IMR-90 (cell line): ENCODE measurements around the gene CFAP90. TPM values are rescaled to one million over a fixed set of nuclear protein-coding genes. Genes with fewer than 3 reads are reported as not detected.

Experiments used
- ATAC-seq: fragments of 200-7000 bp; cut with Tn5 transposase; 2 replicates; pipeline ENCODE4 v1.9.1; 2020; ENCODE audit warnings: low read depth, mild to moderate bottlenecking, moderate library complexity
- BruUV-seq: library from RNA; stranded (reverse); fragments of 400-500 nt; replicated peaks from 2 replicates; lab custom pipeline; 2021; lab: Mats Ljungman, UMichigan
- CTCF ChIA-PET: fragments of 300-600 bp; formaldehyde crosslinking; extraction: SDS; loops from one replicate; lab custom pipeline; 2021; ENCODE audit warnings: antibody characterized with exemption; lab: Yijun Ruan, JAX
- POLR2A ChIA-PET: fragments of 300-600 bp; sonication (Branson Sonifier 250); formaldehyde crosslinking; loops from one replicate; lab custom pipeline; 2022; ENCODE audit warnings: antibody characterized with exemption; ENCODE audit not compliant: unreplicated experiment; lab: Charles Lee
- DNase-seq: peaks from one replicate; pipeline ENCODE4 v3.0.0; 2013
- H2AFZ ChIP-seq: replicated peaks from 2 replicates; pipeline ENCODE3; 2013; ENCODE audit warnings: low read length, mild to moderate bottlenecking; ENCODE audit not compliant: poor library complexity
- H2AK5ac ChIP-seq: 2 replicates; pipeline ENCODE4 v1.6.1; 2013; ENCODE audit warnings: low read depth, low read length, inconsistent platforms
- H2AK9ac ChIP-seq: replicated peaks from 2 replicates; pipeline ENCODE3; 2013; ENCODE audit warnings: mild to moderate bottlenecking, low read depth, low read length, moderate library complexity; ENCODE audit not compliant: poor library complexity
- H2BK120ac ChIP-seq: 2 replicates; pipeline ENCODE4 v1.6.1; 2013; ENCODE audit warnings: low read depth, low read length, inconsistent platforms
- H2BK15ac ChIP-seq: 3 replicates; pipeline ENCODE4 v1.6.1; 2013; ENCODE audit warnings: low read depth, low read length, inconsistent platforms
- H2BK20ac ChIP-seq: 2 replicates; pipeline ENCODE4 v1.6.1; 2013; ENCODE audit warnings: low read depth, mild to moderate bottlenecking, inconsistent platforms, low read length, moderate library complexity
- H2BK5ac ChIP-seq: 2 replicates; pipeline ENCODE4 v1.6.1; 2013; ENCODE audit warnings: mild to moderate bottlenecking, low read depth, low read length, inconsistent platforms; ENCODE audit not compliant: poor library complexity, severe bottlenecking
- H3K14ac ChIP-seq: replicated peaks from 2 replicates; pipeline ENCODE4 v1.6.1; 2013; ENCODE audit warnings: low read depth, low read length, inconsistent platforms
- H3K18ac ChIP-seq: 2 replicates; pipeline ENCODE4 v1.6.1; 2013; ENCODE audit warnings: low read depth, low read length, control low read depth
- H3K23ac ChIP-seq: 2 replicates; pipeline ENCODE4 v1.6.1; 2013; ENCODE audit warnings: low read depth, low read length, inconsistent platforms
- H3K27ac ChIP-seq: 2 replicates; pipeline ENCODE4 v1.5.1; 2013; ENCODE audit warnings: mild to moderate bottlenecking, control low read depth, low read length; ENCODE audit not compliant: insufficient read depth
- H3K27me3 ChIP-seq: 2 replicates; pipeline ENCODE4 v1.6.1; 2013; ENCODE audit warnings: low read length; ENCODE audit not compliant: control insufficient read depth, insufficient read depth
- H3K36me3 ChIP-seq: 2 replicates; pipeline ENCODE4 v1.6.1; 2013; ENCODE audit warnings: low read length, mixed read lengths; ENCODE audit not compliant: control insufficient read depth, insufficient read depth
- H3K4ac ChIP-seq: 2 replicates; pipeline ENCODE4 v1.6.1; 2013; ENCODE audit warnings: low read depth, low read length, inconsistent platforms
- H3K4me1 ChIP-seq: 2 replicates; pipeline ENCODE4 v1.6.1; 2013; ENCODE audit warnings: low read length, mixed read lengths; ENCODE audit not compliant: control insufficient read depth, insufficient read depth
- H3K4me2 ChIP-seq: 2 replicates; pipeline ENCODE4 v1.6.1; 2013; ENCODE audit warnings: low read depth, mild to moderate bottlenecking, control low read depth, low read length, moderate library complexity
- H3K4me3 ChIP-seq: 2 replicates; pipeline ENCODE4 v1.5.1; 2013; ENCODE audit warnings: low read depth, mild to moderate bottlenecking, control low read depth, low read length, moderate library complexity; ENCODE audit not compliant: insufficient read depth
- H3K56ac ChIP-seq: 2 replicates; pipeline ENCODE4 v1.6.1; 2013; ENCODE audit warnings: low read length, inconsistent platforms; ENCODE audit not compliant: insufficient read depth; ENCODE audit errors: extremely low read depth
- H3K79me1 ChIP-seq, 2 experiments: 2 replicates each; pipeline ENCODE4 v1.6.1; 2013; ENCODE audit warnings: low read length in 2 of 2, inconsistent platforms in 1 of 2, low read depth in 1 of 2
- H3K9ac ChIP-seq: 2 replicates; pipeline ENCODE4 v1.6.1; 2013; ENCODE audit warnings: low read depth, low read length, control low read depth
- H3K9me1 ChIP-seq: 2 replicates; pipeline ENCODE4 v1.6.1; 2013; ENCODE audit warnings: low read length, inconsistent platforms; ENCODE audit not compliant: insufficient read depth
- H3K9me3 ChIP-seq: 2 replicates; pipeline ENCODE4 v1.6.1; 2013; ENCODE audit warnings: low read length; ENCODE audit not compliant: control insufficient read depth, insufficient read depth
- H4K20me1 ChIP-seq: 2 replicates; pipeline ENCODE4 v1.6.1; 2013; ENCODE audit warnings: low read length, inconsistent platforms; ENCODE audit not compliant: insufficient read depth
- H4K5ac ChIP-seq: 2 replicates; pipeline ENCODE4 v1.6.1; 2013; ENCODE audit warnings: mild to moderate bottlenecking, low read depth, low read length, control low read depth
- H4K8ac ChIP-seq, 2 experiments: 2 replicates each; pipeline ENCODE4 v1.6.1; 2013; ENCODE audit warnings: low read depth in 2 of 2, low read length in 2 of 2, control low read depth in 1 of 2, inconsistent platforms in 1 of 2
- H4K91ac ChIP-seq: 2 replicates; pipeline ENCODE4 v1.6.1; 2013; ENCODE audit warnings: low read depth, low read length, inconsistent platforms; ENCODE audit not compliant: insufficient read depth
- BHLHE40 ChIP-seq: fragments of 150-350 bp; IDR thresholded peaks from 2 replicates; pipeline ENCODE4 v1.6.1; 2016; ENCODE audit warnings: mild to moderate bottlenecking, low read depth, low read length
- CEBPB ChIP-seq: IDR thresholded peaks from 2 replicates; pipeline ENCODE4 v1.6.1; 2012; ENCODE audit warnings: low read depth, low read length, improper control_type of control experiment
- CHD1 ChIP-seq: IDR thresholded peaks from 2 replicates; pipeline ENCODE4 v1.6.1; 2012; ENCODE audit warnings: low read depth, low read length, improper control_type of control experiment
- FOS ChIP-seq: fragments of 150-350 bp; IDR thresholded peaks from 2 replicates; pipeline ENCODE4 v1.6.1; 2016; ENCODE audit warnings: low read depth, low read length
- MAFK ChIP-seq: IDR thresholded peaks from 2 replicates; pipeline ENCODE4 v1.6.1; 2012; ENCODE audit warnings: low read depth, low read length, improper control_type of control experiment
- MAZ ChIP-seq: IDR thresholded peaks from 2 replicates; pipeline ENCODE4 v1.6.1; 2012; ENCODE audit warnings: low read depth, mild to moderate bottlenecking, low read length, improper control_type of control experiment, moderate library complexity, borderline replicate concordance
- MXI1 ChIP-seq: IDR thresholded peaks from 2 replicates; pipeline ENCODE4 v1.6.1; 2012; ENCODE audit warnings: low read depth, mild to moderate bottlenecking, low read length, moderate library complexity, borderline replicate concordance
- NFE2L2 ChIP-seq: fragments of 150-350 bp; IDR thresholded peaks from 2 replicates; pipeline ENCODE4 v1.6.1; 2016; ENCODE audit warnings: low read depth, mild to moderate bottlenecking, low read length
- POLR2A ChIP-seq: IDR thresholded peaks from 2 replicates; pipeline ENCODE4 v1.6.1; 2012; ENCODE audit warnings: mild to moderate bottlenecking, low read depth, low read length
- RAD21 ChIP-seq: IDR thresholded peaks from 2 replicates; pipeline ENCODE4 v1.6.1; 2012; ENCODE audit warnings: low read length, improper control_type of control experiment
- RCOR1 ChIP-seq: IDR thresholded peaks from 2 replicates; pipeline ENCODE4 v1.6.1; 2012; ENCODE audit warnings: mild to moderate bottlenecking, low read length, improper control_type of control experiment; ENCODE audit not compliant: insufficient replicate concordance
- RFX5 ChIP-seq: IDR thresholded peaks from 2 replicates; pipeline ENCODE4 v1.8.0; 2012; ENCODE audit warnings: low read depth, mild to moderate bottlenecking, low read length, moderate library complexity
- SMC3 ChIP-seq: fragments of 150-350 bp; IDR thresholded peaks from 2 replicates; pipeline ENCODE4 v1.6.1; 2016; ENCODE audit warnings: low read depth, mild to moderate bottlenecking, antibody characterized with exemption, low read length, moderate library complexity
- WGBS, 2 experiments: methylation state at CpG; one replicate each; pipeline versions ENCODE4 v1.1.5 to v1.1.7; 2013; ENCODE audit warnings: missing lambda C conversion rate in 2 of 2; ENCODE audit not compliant: insufficient read length in 1 of 2; ENCODE audit errors: extremely low coverage in 2 of 2; 5-methylcytosine and 5-hydroxymethylcytosine counted together
- dilution Hi-C: fragments of 300-500 bp; cut with HindIII; formaldehyde crosslinking; loops from one replicate; pipeline ENCODE4 v1.14.3; 2018; ENCODE audit warnings: low sequenced_read_pairs; ENCODE audit not compliant: unreplicated experiment
- in situ Hi-C: fragments of 300-500 bp; cut with MboI; formaldehyde crosslinking; loops from 3 replicates; pipeline ENCODE4 v1.14.3; 2019; ENCODE audit warnings: low sequenced_read_pairs, inconsistent platforms, mixed read lengths
- intact Hi-C: fragments of 100-400 bp; cut with micrococcal nuclease; formaldehyde crosslinking; loops from 2 replicates; pipeline ENCODE4 v1.10.0; 2022
- polyA plus RNA-seq, 3 experiments: library from polyadenylated mRNA; depleted of rRNA; stranded (reverse); fragments of >200 nt; gene quantifications; 2 replicates each; pipeline ENCODE4 v1.2.3, GENCODE V29; 2012; ENCODE audit warnings: low replicate concordance in 1 of 3
- total RNA-seq: library from RNA; depleted of rRNA; stranded (reverse); fragments of >200 nt; gene quantifications from 2 replicates; pipeline ENCODE4 v1.2.3, GENCODE V29; 2012
- TF ChIP-seq, protein P1 (sequence below): fragments of 150-350 bp; IDR thresholded peaks from 2 replicates; pipeline ENCODE4 v1.6.1; 2016; ENCODE audit warnings: low read depth, mild to moderate bottlenecking, low read length, moderate library complexity, borderline replicate concordance
- TF ChIP-seq, protein P2 (sequence below): conservative IDR thresholded peaks from 2 replicates; pipeline ENCODE4 v1.5.1; 2012; ENCODE audit warnings: mild to moderate bottlenecking, low read depth, low read length, improper control_type of control experiment
- TF ChIP-seq, protein P3 (sequence below): fragments of 150-350 bp; IDR thresholded peaks from 2 replicates; pipeline ENCODE4 v1.6.1; 2017; ENCODE audit warnings: mild to moderate bottlenecking, antibody characterized with exemption, low read length, low read depth

The CFAP90 gene
- total and polyA plus RNA-seq, 2 of the 4 experiments (the other 2 are of a cell fraction) = 0.09 TPM; not detected in 1

DNA sequence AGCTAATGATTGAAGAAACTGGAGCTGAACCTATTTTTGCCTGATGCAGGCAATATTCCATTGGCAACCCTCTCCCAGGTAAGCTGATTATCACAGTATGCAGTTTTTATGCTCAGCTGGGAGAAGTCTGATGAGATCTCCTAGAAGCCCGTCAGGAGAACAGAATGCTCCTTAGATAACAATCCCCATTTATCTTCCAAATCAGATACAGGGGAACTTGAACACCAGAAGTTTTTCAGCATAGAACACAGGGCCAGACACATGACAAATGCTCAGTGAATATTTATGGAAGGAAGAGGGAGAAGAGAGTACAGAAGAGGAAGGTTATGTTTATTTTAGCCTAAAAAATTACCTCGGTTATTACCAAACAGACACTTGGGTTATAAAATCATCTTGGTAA, 37.9 kb downstream of the CFAP90 start:
- no peak overlapping the region for H3K23ac ChIP-seq
- no peak overlapping the region for H4K5ac ChIP-seq
- no peak for TF ChIP-seq SMC3
- TF ChIP-seq, protein P1, sequence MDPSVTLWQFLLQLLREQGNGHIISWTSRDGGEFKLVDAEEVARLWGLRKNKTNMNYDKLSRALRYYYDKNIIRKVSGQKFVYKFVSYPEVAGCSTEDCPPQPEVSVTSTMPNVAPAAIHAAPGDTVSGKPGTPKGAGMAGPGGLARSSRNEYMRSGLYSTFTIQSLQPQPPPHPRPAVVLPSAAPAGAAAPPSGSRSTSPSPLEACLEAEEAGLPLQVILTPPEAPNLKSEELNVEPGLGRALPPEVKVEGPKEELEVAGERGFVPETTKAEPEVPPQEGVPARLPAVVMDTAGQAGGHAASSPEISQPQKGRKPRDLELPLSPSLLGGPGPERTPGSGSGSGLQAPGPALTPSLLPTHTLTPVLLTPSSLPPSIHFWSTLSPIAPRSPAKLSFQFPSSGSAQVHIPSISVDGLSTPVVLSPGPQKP = no peak
- TF ChIP-seq FOS = no peak
- TF ChIP-seq MAZ = no peak
- TF ChIP-seq, protein P2, sequence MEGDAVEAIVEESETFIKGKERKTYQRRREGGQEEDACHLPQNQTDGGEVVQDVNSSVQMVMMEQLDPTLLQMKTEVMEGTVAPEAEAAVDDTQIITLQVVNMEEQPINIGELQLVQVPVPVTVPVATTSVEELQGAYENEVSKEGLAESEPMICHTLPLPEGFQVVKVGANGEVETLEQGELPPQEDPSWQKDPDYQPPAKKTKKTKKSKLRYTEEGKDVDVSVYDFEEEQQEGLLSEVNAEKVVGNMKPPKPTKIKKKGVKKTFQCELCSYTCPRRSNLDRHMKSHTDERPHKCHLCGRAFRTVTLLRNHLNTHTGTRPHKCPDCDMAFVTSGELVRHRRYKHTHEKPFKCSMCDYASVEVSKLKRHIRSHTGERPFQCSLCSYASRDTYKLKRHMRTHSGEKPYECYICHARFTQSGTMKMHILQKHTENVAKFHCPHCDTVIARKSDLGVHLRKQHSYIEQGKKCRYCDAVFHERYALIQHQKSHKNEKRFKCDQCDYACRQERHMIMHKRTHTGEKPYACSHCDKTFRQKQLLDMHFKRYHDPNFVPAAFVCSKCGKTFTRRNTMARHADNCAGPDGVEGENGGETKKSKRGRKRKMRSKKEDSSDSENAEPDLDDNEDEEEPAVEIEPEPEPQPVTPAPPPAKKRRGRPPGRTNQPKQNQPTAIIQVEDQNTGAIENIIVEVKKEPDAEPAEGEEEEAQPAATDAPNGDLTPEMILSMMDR = no peak
- TF ChIP-seq CHD1 = no peak
- TF ChIP-seq RFX5 = no peak
- no peak for TF ChIP-seq RCOR1
- no peak for TF ChIP-seq POLR2A
- no peak for TF ChIP-seq RAD21
- TF ChIP-seq, protein P3, sequence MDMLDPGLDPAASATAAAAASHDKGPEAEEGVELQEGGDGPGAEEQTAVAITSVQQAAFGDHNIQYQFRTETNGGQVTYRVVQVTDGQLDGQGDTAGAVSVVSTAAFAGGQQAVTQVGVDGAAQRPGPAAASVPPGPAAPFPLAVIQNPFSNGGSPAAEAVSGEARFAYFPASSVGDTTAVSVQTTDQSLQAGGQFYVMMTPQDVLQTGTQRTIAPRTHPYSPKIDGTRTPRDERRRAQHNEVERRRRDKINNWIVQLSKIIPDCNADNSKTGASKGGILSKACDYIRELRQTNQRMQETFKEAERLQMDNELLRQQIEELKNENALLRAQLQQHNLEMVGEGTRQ = no peak
- no peak for TF ChIP-seq CEBPB
- no peak for TF ChIP-seq MXI1
- no peak for TF ChIP-seq BHLHE40
- no peak for TF ChIP-seq MAFK
- TF ChIP-seq NFE2L2 = no peak
- no peak overlapping the region for H2BK20ac ChIP-seq
- no peak overlapping the region for H2BK5ac ChIP-seq
- ChIA-PET CTCF (no interaction called here), POLR2A (no interaction called here)
- H3K18ac ChIP-seq = no peak overlapping the region
- H3K79me1 ChIP-seq = no peaks in the 10 kb centered on the region
- no TSS peak for BruUV-seq
- no peak overlapping the region for H3K9ac ChIP-seq
- DNase-seq = no peak
- no peak overlapping the region for H2AK5ac ChIP-seq
- H3K4me1 ChIP-seq = no peaks in the 10 kb centered on the region
- no peak overlapping the region for H2BK120ac ChIP-seq
- H2AFZ ChIP-seq = no peak overlapping the region
- H3K9me1 ChIP-seq = no peaks in the 10 kb centered on the region
- H3K14ac ChIP-seq = no peak overlapping the region
- H3K27me3 ChIP-seq = no peaks in the 10 kb centered on the region
- in situ Hi-C loops = no loop called here
- H3K4ac ChIP-seq = no peak overlapping the region
- no peak overlapping the region for H3K27ac ChIP-seq
- H4K20me1 ChIP-seq = no peaks in the 10 kb centered on the region
- no peak overlapping the region for H2AK9ac ChIP-seq
- H3K36me3 ChIP-seq = no peaks in the 10 kb centered on the region
- no peak overlapping the region for H3K4me2 ChIP-seq
- intact Hi-C loops = no loop called here
- no peak overlapping the region for H3K56ac ChIP-seq
- no CpG with 5 or more reads among the region's 2 CpGs for WGBS, 2 experiments
- no peak overlapping the region for H2BK15ac ChIP-seq
- no peak overlapping the region for H4K8ac ChIP-seq
- no peak for ATAC-seq
- H4K91ac ChIP-seq = no peak overlapping the region
- no peak overlapping the region for H3K4me3 ChIP-seq
- H3K9me3 ChIP-seq = no peaks in the 10 kb centered on the region
- dilution Hi-C loops = no loop called here
